HTERT RPE-1 (cell line): Measurements from ENCODE around the gene MTMR3.

ENCODE experiments used
- in situ Hi-C: fragments of 300-500 bp; cut with MboI; formaldehyde crosslinking; loops from 4 replicates; pipeline ENCODE4 v1.14.3; 2020; ENCODE audit warnings: low sequenced_read_pairs

Gene MTMR3

DNA sequence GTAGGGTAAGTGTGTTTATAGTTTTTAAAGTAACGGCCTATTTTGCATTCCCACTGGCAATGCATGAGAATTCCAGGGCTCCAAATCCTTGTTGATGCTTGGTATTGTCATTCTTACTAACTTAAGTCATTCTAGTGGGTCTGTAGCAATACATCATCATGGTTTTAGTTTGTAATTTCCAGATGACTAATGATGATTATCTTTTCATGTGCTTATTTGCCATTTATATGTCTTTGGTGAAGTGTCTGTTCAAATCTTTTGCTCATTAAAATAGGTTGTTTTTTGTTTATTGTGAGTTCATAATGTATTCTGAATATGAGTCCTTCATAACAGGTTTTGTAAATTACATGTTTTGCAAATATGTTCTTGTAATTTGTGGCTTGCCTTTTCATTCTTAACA, 31.2 kb downstream of the MTMR3 start:
- in situ Hi-C loops: no loop called here

GRCh38 chr22:29914991-29915533, 32.1 kb downstream of the MTMR3 start:
- in situ Hi-C loops: no loop called here

DNA sequence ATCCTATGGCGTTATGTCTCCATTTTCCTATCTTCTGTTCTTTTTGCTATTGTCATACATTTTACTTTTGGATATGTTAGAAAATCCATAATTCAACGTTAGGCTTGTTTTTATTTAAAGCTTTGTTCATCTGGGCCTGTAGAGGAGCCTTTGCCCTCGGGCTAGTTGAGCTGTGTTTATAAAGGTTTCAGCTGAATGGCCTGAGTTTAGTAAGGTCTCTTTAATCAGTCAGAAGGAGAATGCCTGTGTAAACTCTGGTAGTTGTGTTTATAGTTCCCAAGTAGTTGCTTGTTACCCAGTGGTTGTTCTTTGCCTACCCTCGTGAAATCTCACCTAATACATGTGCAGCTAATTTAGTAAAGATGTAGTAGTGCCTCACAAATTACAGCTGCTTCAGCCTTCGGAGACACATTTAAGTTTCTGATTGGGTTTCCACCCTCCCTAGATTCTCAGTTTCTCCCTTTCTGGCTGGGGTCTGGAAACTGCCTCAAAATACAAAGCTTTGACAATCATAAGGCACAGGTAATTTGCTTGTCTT, 33.1 kb downstream of the MTMR3 start:
- in situ Hi-C loops: no loop called here

DNA sequence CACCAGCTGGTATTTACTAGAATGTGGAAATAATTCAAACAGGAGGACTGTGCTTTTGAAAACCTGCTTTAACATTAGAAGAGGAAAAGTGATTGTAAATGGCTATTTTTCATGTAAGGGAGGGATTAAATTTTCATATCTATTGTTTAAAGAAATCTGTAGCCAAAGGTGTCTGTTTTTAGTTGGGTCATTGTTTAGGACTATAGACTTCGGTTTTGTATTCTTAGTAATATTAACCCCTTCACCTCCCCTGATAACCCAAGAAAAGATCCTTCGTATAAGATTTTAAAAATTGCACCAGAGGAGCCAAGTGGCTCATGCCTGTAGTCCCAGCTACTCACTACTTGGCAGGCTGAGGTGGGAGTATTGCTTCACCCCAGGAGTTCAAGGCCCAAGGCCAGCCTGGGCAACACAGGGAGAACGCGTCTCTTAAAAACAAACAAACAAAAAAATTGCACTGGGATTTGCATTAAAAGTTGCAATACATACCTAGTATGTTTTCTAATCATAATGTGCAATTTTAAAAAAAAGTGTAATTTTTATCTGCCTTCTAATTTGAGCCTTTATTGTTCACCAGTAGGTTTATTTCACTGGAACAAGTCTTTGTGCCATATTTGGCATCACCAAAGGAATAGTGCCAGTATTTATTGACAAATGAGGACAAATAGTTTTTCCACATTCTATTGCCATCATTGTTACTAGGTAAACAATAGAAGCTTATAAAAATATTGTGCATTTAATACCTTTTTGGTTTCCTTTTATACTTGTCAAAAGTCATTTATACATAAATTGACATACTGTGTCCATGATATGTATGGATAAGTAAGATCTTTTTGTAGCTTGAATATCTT, 34.3 kb downstream of the MTMR3 start:
- in situ Hi-C loops: no loop called here

GRCh38 chr22:29925402-29925801, 42.4 kb downstream of the MTMR3 start:
- in situ Hi-C loops: no loop called here

DNA sequence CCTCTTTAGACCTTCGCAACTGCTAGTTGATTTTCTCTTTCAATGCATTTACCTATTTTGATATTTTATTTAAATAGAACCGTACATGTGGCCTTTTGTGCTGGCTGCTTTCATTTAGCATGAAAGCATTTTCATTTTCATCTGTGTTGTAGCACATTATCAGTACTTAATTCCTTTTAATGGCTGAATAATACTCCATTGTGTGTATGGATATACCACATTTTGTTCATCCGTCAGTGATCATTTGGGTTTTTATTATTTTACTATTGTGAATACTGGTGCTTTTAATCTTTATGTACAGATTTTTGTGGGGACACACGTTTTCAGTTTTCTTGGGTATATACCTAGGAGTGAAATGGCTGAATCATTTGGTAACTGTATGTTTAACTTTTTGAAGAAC, 43.1 kb downstream of the MTMR3 start:
- in situ Hi-C loops: no loop called here

DNA sequence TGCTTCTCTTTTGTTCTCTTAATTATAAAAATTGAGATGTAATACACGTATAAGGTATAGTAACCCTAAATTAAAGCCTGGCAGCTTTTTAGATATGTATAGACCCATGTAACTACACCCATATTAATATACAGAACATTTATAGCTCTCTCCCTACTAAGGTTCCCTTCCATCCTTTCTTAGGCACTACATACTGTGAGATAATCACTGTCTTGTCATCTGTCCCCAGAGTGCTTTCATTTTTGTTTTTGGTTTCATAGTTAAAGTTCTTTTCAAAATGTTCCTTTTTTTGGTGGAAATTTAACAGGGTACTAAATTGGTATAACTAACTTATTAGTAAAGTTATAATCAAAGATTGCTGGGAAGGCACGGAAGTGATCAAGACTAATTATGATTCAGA, 49.2 kb downstream of the MTMR3 start:
- in situ Hi-C loops: no loop called here

DNA sequence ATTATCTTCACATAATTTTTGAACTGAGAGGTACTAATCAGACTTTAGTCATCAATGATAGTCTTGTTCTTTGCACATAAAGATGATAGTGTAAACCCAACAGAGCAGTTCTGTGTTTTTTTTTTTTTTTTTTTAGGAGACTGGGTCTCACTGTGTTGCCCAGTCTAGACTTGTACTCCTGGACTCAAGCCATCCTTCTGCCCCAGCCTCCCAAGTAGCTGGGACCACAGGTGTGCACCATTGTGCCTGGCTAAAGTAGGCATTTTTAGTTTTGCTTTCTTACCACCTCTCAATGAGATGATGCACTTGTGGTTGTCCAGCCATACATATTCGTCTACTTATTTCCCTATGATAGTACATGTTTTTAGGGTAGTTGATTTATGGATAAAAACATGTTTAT, 50.6 kb downstream of the MTMR3 start:
- in situ Hi-C loops: no loop called here

DNA sequence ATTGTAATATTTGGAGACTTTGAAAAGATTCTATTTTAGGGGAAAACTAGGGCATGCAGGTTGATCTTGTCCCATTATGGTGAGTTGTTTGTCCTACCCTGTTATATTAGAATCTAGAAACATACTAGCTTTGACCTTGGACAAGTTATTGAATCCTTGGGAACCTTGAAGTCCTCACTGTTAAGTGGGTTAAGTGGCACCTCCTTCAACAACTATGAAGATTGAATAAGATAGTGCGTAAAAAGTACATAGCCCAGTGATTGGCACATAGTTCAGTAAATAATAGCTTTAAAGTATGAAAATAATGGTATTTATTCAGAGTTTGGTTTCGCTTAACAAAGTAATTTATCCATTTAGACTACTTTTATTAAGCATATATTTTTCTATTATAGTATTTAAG, 51.6 kb downstream of the MTMR3 start:
- in situ Hi-C loops: no loop called here

DNA sequence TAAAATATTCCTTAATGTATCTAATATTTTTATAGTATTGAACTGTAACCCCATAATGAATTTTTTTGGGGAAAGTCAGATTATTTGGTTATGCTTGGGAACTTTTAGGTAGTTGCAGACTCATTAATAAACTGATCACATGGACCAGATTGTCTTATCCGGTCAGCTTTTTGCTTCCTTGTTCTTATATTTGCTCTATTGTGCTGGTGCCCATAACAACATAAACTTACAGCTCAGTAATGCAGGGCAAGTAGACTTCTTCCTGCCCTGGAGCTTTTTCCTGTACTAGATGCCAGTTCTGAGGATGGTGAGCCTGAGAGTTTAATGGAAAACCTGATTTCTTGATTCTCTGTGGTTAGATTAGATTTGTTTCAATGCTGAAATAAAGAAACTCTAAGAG, 53.2 kb downstream of the MTMR3 start:
- in situ Hi-C loops: no loop called here

DNA sequence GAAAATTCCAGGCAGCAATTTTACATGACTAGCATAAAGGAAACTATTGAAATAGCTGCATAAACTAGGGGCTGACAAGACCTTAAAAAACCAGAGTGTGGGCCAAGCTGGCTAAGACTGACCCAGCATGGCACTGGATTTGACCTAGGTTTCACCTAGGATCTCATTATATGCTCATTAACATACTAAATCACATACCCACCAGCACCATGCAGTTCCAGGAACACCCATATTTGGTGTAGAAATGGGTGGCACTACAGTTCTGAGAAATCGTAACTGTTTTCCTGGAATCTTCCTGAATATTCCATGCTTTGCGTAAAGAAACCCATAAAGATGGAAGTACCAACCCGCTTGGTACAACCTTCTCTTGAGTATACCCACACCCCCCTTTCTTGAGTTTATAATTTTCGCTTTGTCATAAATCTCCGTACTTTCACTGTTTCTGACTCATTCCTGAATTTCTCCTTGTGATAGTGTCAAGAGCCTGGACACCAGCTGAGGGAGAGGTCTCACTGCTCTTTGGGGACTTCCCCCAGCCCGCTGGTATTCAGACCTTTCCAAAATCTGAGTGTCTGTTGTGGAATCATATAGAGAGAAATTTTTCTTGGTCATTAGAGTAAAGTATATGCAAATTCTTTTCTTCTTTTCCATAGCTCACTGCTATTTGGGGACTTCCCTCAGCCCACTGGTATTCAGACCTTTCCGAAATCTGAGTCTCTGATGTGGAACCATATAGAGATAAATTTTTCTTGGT, 55.1 kb downstream of the MTMR3 start:
- in situ Hi-C loops: no loop called here

DNA sequence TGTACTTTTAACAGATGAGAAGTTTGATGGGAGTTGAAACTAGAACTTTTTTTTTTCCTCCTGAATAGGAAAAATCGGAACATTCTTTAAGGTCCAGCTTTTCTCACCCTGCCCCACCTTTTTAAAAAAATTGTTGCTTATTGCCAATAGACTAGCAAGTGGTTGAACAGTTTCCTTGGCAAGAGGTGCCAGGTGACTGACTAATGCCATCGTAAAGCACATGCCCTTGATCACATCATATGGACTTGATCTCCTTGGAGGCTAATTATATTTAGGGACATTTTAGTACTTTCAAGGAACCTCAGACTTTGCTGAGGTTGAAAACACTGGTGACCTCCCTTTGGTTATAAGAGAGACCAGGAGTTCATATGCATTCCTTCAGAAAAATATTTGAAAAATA, 57.6 kb downstream of the MTMR3 start:
- in situ Hi-C loops: no loop called here

GRCh38 chr22:29944339-29944738, 61.4 kb downstream of the MTMR3 start:
- in situ Hi-C loops: no loop called here

DNA sequence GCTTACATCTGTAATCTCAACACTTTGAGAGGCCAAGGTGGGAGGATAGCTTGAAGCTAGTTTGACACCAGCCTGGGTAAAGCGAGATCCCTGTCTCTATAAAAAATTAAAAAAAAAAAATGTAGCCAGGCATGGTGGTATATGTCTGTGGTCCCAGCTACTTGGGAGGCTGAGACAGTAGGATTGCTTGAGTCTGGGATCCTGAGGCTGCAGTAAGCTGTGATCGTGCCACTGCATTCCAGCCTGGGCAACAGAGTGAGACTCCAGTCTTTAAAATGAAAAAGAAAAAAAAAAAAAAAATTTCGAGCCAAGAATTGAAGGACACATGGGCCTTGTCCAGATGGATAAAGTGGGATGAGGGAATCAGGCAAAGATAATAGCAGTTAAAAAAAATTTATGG, 62.5 kb downstream of the MTMR3 start:
- in situ Hi-C loops: no loop called here

GRCh38 chr22:29946220-29946619, 63.2 kb downstream of the MTMR3 start:
- in situ Hi-C loops: no loop called here

GRCh38 chr22:29947410-29948384, 64.7 kb downstream of the MTMR3 start:
- in situ Hi-C loops: no loop called here

GRCh38 chr22:29948385-29948769, 65.4 kb downstream of the MTMR3 start:
- in situ Hi-C loops: no loop called here

DNA sequence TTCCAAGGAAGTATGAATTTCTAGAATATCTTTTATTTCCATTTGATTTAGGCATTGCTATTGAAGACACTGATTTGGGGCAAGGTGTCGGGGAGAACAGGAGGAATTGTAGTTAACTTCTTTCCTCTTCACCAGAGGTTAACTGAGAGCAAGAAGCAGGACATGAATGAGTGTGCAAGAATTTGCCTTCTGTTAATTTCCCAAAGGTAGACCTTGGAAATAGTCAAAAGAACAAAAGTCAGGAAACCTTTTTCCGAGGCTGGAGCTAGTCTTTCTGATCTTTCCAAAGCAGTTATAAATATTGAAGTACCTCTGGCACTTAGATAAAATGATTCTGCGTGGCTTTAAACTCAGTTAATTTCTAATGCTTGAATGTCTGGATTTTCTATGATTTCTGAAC, 66.9 kb downstream of the MTMR3 start:
- in situ Hi-C loops: no loop called here

DNA sequence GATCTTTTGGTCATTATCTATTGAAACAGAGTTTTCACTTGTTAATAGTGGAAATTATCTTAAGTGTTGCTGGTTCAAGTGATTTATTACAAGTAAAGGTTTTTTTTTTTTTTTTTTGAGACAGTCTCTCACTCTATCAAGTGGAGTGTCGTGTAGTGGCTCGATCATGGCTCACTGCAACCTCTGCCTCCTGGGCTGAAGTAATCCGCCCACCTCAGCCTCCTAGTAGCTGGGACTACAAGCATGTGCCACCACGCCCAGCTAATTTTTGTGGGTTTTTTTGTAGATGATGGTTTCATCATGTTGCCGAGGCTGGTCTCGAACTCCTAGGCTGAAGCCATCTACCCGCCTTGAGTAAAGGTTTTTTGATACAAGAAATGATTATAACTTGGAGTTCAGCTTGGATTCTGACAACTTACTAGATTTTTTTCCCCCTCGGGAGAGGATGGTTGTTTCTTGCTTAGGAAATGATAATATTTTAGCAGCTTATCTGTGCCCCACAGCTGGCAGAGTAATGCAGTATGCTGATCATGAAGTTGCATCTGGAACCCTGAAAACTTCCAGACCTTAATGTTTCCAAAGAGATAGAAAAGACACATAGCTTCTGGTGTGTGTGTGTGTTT, 68.9 kb downstream of the MTMR3 start:
- in situ Hi-C loops: no loop called here

DNA sequence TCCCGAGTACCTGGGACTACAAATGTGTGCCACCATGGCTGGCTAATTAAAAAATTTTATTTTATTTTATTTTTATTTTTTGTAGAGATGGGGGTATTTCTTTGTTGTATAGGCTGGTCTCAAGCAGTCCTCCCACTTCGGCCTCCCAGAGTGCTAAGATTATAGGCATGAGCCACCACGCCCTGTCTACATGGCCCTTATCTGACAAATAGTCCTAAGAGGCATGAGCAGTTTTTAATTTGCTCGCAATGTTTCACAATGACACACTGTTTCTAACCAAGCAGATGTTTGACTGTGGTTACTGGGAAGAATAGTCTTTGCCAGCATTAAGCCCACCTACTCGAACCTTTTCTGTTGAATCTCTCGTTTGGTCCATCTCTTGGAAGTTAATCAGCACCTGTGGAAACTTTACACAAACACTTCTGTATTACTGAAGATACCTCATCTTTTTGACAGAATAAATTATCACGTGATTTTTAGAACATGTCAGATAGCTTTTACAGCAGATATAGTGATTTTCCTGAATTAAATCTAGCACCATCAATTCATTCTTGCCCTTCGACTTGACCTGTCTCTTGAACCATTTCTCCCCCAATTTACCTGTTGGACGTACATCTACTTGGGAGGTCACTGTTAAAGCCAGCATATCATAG, 71.4 kb downstream of the MTMR3 start:
- in situ Hi-C loops: no loop called here
